Activated CD4-positive, alpha-beta T cell treated with anti-CD3 and anti-CD28 coated beads for 48 hours (primary cell): ENCODE measurements around the gene PCDHB14.
"Not testable (repeated sequence)": the region's sequence is repeated elsewhere in the genome, so short reads cannot be mapped to it uniquely, and the experiment has no call there.

ENCODE experiments used
- DNase-seq: peaks from one replicate; pipeline ENCODE4 v3.0.0-alpha.2; 2020

PCDHB14 gene

DNA sequence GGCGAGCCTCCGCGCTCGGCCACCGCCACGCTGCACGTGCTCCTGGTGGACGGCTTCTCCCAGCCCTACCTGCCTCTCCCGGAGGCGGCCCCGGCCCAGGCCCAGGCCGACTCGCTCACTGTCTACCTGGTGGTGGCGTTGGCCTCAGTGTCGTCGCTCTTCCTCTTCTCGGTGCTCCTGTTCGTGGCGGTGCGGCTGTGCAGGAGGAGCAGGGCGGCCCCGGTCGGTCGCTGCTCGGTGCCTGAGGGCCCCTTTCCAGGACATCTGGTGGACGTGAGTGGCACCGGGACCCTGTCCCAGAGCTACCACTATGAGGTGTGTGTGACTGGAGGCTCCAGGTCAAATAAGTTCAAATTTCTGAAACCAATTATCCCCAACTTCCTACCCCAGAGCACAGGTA is 12.3 kb upstream of the PCDHB14 start:
- not testable (repeated sequence) for DNase-seq

DNA sequence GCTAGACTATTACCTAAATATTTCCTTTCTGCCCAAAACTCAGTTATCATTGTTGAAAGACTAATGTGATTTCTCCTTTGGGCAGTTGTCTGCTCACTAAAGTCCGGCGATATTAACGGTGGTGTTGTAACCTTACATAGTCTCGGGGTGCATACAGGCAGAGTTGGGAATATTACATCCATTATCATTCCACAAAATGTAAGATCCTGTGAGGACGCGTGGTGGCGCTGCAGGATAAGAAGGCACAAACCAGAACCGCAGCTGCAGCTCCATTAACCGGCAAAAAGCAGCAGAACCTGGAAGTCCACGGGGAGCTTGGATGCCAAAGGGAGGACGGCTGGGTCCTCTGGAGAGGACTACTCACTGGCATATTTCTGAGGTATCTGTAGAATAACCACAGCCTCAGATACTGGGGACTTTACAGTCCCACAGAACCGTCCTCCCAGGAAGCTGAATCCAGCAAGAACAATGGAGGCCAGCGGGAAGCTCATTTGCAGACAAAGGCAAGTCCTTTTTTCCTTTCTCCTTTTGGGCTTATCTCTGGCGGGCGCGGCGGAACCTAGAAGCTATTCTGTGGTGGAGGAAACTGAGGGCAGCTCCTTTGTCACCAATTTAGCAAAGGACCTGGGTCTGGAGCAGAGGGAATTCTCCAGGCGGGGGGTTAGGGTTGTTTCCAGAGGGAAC is 9.3 kb upstream of the PCDHB14 start, which contains the start of gene PCDHB13:
TSS of gene PCDHB13 (plus strand) at position 264 of the 684 bp plus-strand sequence. CDS start at position 469, 205 bp downstream.
- peak; percentile 18 for DNase-seq

DNA sequence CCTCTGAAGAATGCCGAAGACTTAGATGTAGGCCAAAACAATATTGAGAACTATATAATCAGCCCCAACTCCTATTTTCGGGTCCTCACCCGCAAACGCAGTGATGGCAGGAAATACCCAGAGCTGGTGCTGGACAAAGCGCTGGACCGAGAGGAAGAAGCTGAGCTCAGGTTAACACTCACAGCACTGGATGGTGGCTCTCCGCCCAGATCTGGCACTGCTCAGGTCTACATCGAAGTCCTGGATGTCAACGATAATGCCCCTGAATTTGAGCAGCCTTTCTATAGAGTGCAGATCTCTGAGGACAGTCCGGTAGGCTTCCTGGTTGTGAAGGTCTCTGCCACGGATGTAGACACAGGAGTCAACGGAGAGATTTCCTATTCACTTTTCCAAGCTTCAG is 8.6 kb upstream of the PCDHB14 start:
- DNase-seq = not testable (repeated sequence)

DNA sequence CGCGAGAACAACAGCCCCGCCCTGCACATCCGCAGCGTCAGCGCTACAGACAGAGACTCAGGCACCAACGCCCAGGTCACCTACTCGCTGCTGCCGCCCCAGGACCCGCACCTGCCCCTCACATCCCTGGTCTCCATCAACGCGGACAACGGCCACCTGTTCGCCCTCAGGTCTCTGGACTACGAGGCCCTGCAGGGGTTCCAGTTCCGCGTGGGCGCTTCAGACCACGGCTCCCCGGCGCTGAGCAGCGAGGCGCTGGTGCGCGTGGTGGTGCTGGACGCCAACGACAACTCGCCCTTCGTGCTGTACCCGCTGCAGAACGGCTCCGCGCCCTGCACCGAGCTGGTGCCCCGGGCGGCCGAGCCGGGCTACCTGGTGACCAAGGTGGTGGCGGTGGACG is 7.6 kb upstream of the PCDHB14 start:
- DNase-seq = not testable (repeated sequence)

DNA sequence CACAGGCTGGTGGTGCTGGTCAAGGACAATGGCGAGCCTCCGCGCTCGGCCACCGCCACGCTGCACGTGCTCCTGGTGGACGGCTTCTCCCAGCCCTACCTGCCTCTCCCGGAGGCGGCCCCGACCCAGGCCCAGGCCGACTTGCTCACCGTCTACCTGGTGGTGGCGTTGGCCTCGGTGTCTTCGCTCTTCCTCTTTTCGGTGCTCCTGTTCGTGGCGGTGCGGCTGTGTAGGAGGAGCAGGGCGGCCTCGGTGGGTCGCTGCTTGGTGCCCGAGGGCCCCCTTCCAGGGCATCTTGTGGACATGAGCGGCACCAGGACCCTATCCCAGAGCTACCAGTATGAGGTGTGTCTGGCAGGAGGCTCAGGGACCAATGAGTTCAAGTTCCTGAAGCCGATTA is 7.1 kb upstream of the PCDHB14 start:
- not testable (repeated sequence) for DNase-seq

DNA sequence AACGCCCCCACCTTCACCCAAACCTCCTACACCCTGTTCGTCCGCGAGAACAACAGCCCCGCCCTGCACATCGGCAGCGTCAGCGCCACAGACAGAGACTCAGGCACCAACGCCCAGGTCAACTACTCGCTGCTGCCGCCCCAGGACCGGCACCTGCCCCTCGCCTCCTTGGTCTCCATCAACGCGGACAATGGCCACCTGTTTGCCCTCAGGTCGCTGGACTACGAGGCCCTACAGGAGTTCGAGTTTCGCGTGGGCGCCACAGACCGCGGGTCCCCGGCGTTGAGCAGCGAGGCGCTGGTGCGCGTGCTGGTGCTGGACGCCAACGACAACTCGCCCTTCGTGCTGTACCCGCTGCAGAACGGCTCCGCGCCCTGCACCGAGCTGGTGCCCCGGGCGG is 1.7 kb downstream of the PCDHB14 start:
- not testable (repeated sequence) for DNase-seq

DNA sequence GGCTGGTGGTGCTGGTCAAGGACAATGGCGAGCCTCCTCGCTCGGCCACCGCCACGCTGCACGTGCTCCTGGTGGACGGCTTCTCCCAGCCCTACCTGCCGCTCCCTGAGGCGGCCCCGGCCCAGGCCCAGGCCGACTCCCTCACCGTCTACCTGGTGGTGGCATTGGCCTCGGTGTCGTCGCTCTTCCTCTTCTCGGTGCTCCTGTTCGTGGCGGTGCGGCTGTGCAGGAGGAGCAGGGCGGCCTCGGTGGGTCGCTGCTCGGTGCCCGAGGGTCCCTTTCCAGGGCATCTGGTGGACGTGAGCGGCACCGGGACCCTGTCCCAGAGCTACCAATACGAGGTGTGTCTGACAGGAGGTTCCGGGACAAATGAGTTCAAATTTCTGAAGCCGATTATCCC is 2.3 kb downstream of the PCDHB14 start:
- DNase-seq = not testable (repeated sequence)

DNA sequence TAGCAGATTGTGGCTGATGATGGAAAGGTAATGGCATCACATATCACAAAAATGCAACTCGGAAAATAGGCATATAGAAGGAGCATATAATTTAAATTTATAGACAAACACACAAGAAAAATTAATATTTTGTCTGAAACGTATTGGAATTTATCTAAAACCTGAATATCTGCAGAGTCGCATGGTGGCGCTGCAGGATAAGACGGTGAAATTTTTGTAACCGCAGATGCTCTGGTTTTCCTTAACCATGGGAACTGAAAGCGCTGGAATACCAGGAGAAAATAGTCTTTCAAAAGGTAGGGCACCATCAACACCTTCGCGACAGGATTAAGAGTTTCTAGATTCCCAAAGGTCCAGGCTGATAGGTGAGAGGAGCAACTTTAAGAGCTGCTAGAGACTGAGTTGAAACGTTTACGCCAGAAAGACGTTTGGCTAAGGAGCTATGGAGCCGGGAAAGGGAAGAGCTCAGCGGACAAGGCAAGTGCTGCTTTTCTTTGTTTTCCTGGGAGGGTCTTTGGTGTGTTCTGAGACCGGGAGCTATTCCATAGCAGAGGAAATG is 11.0 kb downstream of the PCDHB14 start:
- no peak for DNase-seq

DNA sequence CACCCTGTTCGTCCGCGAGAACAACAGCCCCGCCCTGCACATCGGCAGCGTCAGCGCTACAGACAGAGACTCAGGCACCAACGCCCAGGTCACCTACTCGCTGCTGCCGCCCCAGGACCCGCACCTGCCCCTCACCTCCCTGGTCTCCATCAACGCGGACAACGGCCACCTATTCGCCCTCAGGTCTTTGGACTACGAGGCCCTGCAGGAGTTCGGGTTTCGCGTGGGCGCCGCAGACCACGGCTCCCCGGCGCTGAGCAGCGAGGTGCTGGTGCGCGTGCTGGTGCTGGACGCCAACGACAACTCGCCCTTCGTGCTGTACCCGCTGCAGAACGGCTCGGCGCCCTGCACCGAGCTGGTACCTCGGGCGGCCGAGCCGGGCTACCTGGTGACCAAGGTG is 12.8 kb downstream of the PCDHB14 start:
- DNase-seq = not testable (repeated sequence)

DNA sequence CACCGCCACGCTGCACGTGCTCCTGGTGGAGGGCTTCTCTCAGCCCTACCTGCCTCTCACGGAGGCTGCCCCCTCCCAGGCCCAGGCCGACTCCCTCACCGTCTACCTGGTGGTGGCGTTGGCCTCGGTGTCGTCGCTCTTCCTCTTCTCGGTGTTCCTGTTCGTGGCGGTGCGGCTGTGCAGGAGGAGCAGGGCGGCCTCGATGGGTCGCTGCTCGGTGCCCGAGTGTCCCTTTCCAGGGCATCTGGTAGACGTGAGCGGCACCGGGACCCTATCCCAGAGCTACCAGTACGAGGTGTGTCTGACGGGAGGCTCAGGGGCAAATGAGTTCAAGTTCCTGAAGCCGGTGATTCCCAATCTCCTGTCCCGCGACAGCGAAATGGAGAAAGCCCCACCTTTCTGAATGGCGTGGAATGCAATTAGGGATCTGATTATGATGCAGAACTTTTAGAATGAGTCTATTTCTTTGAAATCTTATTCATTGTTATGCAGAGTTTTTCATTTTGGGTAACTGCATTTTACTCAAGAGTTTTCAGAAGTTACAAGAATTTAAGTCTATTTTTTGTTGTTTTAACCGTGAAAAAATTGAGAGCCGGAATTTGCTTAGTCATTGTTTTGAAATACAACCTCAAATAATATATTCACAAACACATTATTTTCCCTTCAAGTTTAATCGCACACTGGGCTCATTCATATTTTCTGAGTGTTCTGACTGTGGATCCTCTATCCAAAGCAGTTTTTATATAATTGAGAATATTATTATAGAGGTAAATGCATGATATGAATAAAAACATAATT is 13.6 kb downstream of the PCDHB14 start:
- no peak for DNase-seq

DNA sequence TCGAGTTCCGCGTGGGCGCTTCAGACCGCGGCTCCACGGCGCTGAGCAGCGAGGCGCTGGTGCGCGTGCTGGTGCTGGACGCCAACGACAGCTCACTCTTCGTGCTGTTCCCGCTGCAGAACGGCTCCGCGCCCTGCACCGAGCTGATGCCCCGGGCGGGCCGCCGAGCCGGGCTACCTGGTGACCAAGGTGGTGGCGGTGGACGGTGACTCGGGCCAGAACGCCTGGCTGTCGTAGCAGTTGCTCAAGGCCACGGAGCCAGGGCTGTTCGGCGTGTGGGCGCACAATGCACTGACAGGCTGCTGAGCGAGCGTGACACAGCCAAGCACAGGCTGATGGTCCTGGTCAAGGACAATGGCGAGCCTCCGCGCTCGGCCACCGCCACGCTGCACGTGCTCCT is 18.4 kb downstream of the PCDHB14 start:
- no peak for DNase-seq

DNA sequence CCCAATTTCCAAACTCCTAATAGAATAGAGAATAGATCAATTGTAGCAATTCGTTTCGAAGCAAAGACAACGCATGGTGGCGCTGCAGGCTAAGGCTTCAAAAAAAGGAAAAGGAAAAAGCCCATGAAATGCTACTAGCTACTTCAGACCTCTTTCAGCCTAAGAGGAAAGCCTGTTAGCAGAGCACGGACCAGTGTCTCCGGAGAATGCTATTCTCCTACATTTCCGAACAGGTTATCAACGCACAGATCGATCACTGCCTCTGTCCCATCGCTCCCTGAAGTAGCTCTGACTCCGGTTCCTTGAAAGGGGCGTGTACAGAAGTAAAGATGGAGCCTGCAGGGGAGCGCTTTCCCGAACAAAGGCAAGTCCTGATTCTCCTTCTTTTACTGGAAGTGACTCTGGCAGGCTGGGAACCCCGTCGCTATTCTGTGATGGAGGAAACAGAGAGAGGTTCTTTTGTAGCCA is 22.1 kb downstream of the PCDHB14 start, which contains the start of gene PCDHB15:
TSS of gene PCDHB15 (plus strand) at position 146 of the 468 bp plus-strand sequence. CDS start at position 330, 184 bp downstream.
- DNase-seq = peak; percentile 14

DNA sequence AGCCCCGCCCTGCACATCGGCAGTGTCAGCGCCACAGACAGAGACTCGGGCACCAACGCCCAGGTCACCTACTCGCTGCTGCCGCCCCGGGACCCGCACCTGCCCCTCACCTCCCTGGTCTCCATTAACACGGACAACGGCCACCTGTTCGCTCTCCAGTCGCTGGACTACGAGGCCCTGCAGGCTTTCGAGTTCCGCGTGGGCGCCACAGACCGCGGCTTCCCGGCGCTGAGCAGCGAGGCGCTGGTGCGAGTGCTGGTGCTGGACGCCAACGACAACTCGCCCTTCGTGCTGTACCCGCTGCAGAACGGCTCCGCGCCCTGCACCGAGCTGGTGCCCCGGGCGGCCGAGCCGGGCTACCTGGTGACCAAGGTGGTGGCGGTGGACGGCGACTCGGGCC is 23.8 kb downstream of the PCDHB14 start:
- not testable (repeated sequence) for DNase-seq

DNA sequence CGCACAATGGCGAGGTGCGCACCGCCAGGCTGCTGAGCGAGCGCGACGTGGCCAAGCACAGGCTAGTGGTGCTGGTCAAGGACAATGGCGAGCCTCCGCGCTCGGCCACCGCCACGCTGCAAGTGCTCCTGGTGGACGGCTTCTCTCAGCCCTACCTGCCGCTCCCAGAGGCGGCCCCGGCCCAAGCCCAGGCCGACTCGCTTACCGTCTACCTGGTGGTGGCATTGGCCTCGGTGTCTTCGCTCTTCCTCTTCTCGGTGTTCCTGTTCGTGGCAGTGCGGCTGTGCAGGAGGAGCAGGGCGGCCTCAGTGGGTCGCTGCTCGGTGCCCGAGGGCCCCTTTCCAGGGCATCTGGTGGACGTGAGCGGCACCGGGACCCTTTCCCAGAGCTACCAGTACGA is 24.3 kb downstream of the PCDHB14 start:
- not testable (repeated sequence) for DNase-seq

DNA sequence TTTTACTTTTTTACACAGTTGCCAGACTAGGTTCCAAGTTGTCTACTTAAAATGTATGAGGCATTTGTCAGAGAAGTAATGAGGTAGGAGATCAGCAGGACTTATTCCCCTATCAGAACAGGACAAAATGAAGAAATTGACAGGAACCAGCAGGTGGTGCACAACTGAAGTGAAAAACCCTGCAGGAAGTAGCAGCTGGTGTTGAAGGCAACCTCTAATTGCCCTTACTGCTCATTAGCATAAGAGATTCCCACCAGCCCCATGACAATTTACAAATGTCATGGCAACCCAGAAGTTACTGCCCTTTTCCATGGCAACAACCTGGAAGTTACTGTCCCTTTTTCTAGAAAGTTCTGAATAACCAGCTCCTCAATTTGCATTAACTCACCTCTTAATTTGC is 27.4 kb downstream of the PCDHB14 start:
- DNase-seq = no peak

DNA sequence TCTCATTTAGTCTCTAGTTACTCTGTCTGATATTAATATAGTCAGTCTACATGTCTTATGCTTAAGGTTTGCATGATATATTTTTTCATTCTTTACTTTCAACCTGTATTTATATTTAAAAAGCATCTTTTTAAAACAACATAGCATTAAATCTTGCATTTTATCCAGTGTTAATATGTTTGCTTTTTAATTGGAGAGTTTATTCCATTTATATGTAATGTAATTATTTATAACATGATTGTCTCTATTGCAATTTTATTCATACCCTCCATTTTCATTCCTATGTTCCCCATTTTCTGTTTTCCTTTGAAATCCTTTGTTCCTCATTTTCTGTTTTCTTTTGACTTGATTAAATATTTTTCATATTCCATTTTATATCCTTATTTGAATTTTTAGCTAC is 35.3 kb downstream of the PCDHB14 start:
- DNase-seq = no peak

DNA sequence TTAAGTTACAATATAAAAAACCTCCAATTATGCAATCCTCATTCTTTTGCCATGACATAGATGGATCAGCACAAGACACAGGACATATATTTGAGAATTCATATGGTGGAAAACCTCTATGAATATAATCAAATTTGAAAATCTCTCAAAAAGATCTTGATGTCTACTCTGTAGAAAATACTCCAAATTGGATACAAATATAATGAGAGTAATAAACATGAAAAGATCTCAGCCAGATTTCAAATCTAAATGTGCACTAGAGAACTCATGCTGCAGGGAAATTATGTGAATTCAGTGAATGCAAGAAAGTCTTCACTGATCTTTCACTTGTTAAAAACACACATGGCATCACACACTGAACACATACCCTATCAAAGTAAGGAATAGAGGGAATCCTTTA is 35.8 kb downstream of the PCDHB14 start:
- no peak for DNase-seq

DNA sequence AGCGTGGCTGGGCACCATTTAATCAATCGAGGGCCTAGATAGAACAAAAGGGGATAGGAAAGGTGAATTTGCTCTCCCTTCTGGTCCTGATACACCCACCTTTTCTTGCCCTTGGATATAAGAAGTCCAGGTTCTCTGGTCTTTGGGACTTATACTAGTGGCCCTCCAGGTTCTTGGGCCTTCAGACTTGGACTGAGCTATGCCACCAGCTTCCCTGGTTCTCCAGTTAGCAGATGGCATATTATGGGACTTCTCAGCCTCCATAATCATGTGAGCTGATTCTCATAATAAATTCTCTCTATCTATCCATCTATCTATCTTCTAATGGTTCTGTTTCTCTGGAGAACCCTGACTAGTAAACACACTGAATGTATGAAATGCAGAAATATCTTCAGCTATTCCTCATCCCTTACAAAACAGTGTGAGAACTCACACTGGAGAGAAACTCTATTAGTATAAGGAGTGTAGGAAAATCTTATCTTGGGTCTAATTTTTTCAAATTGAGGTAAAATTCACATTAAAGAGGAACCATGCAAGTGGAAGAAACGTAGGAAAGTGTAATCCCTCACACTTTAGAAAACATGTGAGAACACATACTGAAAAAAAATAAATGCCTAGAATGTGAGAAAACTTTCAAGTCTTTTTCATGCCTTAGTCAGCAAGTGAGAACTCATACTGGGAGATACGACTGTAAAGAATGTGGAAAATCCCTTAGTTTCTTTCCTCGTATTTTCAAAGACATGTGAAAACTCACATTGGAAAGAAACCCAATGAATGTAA is 37.5 kb downstream of the PCDHB14 start:
- DNase-seq = no peak

DNA sequence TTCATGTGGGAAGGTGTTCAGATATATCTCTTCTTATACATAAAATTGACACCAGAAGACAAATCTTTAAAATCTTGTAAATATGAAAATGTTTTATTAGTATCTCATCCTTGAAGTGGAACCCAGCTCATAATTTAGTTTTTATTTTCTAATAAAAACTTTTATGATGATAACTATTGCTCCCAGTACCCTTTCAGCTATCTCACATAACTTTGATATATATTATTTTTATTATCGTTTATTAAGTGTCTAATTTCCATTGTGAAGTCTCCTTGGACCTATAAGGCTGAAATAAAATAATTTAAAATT is 38.0 kb downstream of the PCDHB14 start:
- DNase-seq = no peak

DNA sequence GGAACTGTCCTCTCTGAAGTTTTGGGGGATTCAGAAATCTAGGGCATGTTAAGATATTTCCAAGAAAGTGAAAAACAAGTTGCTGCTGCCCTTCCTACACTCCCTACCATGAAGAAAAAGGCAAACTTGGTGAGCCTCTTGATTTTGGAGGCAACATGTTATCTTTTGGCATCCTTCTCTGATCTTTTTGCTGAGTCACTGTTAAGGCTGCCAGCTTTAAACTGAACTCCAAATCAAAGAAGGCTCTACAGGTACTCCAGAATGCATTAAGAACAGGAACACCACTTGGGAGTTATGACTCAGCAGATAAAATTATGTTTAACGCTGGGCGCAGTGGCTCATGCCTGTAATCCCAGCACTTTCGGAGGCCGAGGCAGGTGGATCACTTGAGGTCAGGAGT is 46.1 kb downstream of the PCDHB14 start:
- no peak for DNase-seq

DNA sequence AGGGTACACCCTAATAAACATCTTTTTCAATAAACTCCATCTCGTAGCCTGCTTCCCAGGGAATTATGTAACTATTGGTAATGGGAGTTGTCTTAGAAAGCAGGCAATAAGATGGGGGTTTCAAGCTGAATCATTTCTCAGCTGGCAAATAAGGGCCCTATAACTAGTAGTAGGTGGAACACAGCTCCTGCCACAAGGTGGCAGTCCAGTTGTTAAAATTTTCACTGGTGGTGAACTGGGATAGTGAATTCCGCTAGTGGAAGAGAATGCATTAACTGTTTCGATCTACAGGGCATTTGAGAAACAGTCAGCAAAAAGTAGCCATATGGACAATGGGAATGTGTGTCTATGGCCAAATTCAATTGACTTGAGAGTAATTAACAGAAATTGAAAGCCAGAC is 49.8 kb downstream of the PCDHB14 start:
- no peak for DNase-seq
